Sigmoid colon (tissue), 4 donors: ENCODE measurements around the gene ZFAND6.

Experiments
- EP300 ChIP-seq, 4 donors: sonication (generic); formaldehyde crosslinking; IDR thresholded peaks; one replicate each; pipeline ENCODE4 v1.6.1; 2017; ENCODE audit warnings: antibody characterized with exemption in 4 of 4
- POLR2A ChIP-seq, 2 donors: fragments of 450-650 bp; IDR thresholded peaks; one replicate each; pipeline ENCODE4 v1.6.1; 2016; ENCODE audit warnings: antibody characterized with exemption in 2 of 2, mild to moderate bottlenecking in 2 of 2, moderate library complexity in 2 of 2
- POLR2AphosphoS5 ChIP-seq, 4 donors: sonication (generic); formaldehyde crosslinking; IDR thresholded peaks; one replicate each; pipeline ENCODE4 v1.6.1; 2017; ENCODE audit warnings: antibody characterized with exemption in 4 of 4
- TF ChIP-seq, protein P1 (sequence below), 4 experiments: fragments of 450-650 bp in 3 of 4; fragments of 200-600 bp in 1 of 4; IDR thresholded peaks; one replicate each; pipeline ENCODE4 v1.5.1; 2016 to 2019; ENCODE audit warnings: antibody characterized with exemption in 4 of 4, mild to moderate bottlenecking in 3 of 4, moderate library complexity in 2 of 4

DNA sequence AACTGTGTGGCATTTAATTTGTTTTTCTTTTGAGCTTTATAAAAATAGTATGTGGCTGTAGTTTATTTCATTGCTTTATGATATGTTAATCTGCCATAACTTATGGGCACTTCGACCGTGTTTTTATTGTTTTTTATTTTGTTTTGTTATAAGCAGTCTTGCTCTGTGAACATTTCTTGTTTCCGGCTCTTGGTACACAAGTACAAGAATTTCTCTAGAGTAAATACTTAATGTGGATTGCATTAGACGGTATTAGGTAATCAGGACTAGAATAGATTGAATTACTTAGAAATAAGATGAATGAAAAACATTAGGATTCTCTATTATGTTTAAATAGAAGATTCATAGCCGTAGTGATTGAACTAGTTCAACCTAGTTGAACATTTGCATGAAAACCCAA is 2.1 kb downstream of the ZFAND6 start:
- TF ChIP-seq POLR2AphosphoS5 (IDR thresholded peaks at IDR 0.05): no peak
- TF ChIP-seq EP300 (IDR thresholded peaks at IDR 0.05): no peak
- TF ChIP-seq, protein P1, sequence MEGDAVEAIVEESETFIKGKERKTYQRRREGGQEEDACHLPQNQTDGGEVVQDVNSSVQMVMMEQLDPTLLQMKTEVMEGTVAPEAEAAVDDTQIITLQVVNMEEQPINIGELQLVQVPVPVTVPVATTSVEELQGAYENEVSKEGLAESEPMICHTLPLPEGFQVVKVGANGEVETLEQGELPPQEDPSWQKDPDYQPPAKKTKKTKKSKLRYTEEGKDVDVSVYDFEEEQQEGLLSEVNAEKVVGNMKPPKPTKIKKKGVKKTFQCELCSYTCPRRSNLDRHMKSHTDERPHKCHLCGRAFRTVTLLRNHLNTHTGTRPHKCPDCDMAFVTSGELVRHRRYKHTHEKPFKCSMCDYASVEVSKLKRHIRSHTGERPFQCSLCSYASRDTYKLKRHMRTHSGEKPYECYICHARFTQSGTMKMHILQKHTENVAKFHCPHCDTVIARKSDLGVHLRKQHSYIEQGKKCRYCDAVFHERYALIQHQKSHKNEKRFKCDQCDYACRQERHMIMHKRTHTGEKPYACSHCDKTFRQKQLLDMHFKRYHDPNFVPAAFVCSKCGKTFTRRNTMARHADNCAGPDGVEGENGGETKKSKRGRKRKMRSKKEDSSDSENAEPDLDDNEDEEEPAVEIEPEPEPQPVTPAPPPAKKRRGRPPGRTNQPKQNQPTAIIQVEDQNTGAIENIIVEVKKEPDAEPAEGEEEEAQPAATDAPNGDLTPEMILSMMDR (IDR thresholded peaks at IDR 0.05): no peak
- no peak for TF ChIP-seq POLR2A (IDR thresholded peaks at IDR 0.05)
